K562 (cell line): ENCODE data around the gene LUC7L. TPM values are rescaled to one million over a fixed set of nuclear protein-coding genes. Genes with fewer than 3 reads are reported as not detected.

Experiments used
- BMI1 ChIP-seq: fragments of 150-350 bp; IDR thresholded peaks from 2 replicates; pipeline ENCODE4 v1.6.1; 2014; ENCODE audit warnings: low read length
- CC2D1A ChIP-seq: fragments of 450-650 bp; IDR thresholded peaks from 2 replicates; pipeline ENCODE4 v1.6.1; 2017; ENCODE audit warnings: mild to moderate bottlenecking
- CCNT2 ChIP-seq: IDR thresholded peaks from 2 replicates; pipeline ENCODE4 v1.6.1; 2011; ENCODE audit warnings: borderline replicate concordance, low read depth, mild to moderate bottlenecking, moderate library complexity, mixed read lengths, low read length; ENCODE audit not compliant: insufficient read length; ENCODE audit errors: extremely low read depth
- GTF2F1 ChIP-seq: IDR thresholded peaks from 2 replicates; pipeline ENCODE4 v1.6.1; 2011; ENCODE audit warnings: low read depth, low read length, improper control_type of control experiment
- HMGN3 ChIP-seq: IDR thresholded peaks from 2 replicates; pipeline ENCODE4 v1.6.1; 2011; ENCODE audit warnings: borderline replicate concordance, low read depth, mild to moderate bottlenecking, mixed read lengths, low read length; ENCODE audit not compliant: insufficient read length; ENCODE audit errors: extremely low read depth
- KDM5B ChIP-seq: fragments of 200-600 bp; sonication (generic); IDR thresholded peaks from 2 replicates; pipeline ENCODE4 v1.6.1; 2012; ENCODE audit warnings: low read depth, mild to moderate bottlenecking, moderate library complexity, low read length, control low read depth, inconsistent platforms; ENCODE audit not compliant: insufficient replicate concordance
- NFRKB ChIP-seq: fragments of 450-650 bp; IDR thresholded peaks from 2 replicates; pipeline ENCODE4 v1.6.1; 2016; ENCODE audit warnings: low read depth
- NR4A1 ChIP-seq, 2 experiments: fragments of 250-450 bp in 1 of 2; fragments of 450-650 bp in 1 of 2; sonication (Bioruptor Pico) in 1 of 2; IDR thresholded peaks; 2 replicates each; pipeline versions ENCODE4 v1.4.0 to v1.6.1; 2016 to 2020; ENCODE audit warnings: mild to moderate bottlenecking in 2 of 2, missing compliant biosample characterization in 1 of 2, missing genetic modification characterization in 1 of 2, moderate library complexity in 1 of 2
- PCBP1 ChIP-seq: fragments of 200-400 bp; formaldehyde crosslinking; IDR thresholded peaks from 2 replicates; pipeline ENCODE4 v1.6.1; 2018; ENCODE audit warnings: mild to moderate bottlenecking, low read depth, low read length; ENCODE audit not compliant: poor library complexity, severe bottlenecking
- RBBP5 ChIP-seq: fragments of 200-600 bp; sonication (generic); IDR thresholded peaks from 2 replicates; pipeline ENCODE4 v1.6.1; 2012; ENCODE audit warnings: borderline replicate concordance, mild to moderate bottlenecking, low read length, control low read depth, inconsistent platforms; ENCODE audit not compliant: insufficient read depth, poor library complexity, severe bottlenecking
- TRIM24 ChIP-seq, 2 experiments: fragments of 450-650 bp; IDR thresholded peaks; 2 replicates each; pipeline ENCODE4 v1.6.1; 2016
- TRIM28 ChIP-seq: fragments of 450-650 bp; IDR thresholded peaks from 2 replicates; pipeline ENCODE4 v1.6.1; 2017
- YBX1 ChIP-seq: fragments of 450-650 bp; IDR thresholded peaks from 2 replicates; pipeline ENCODE4 v1.7.1; 2016; ENCODE audit warnings: mild to moderate bottlenecking
- ZC3H4 ChIP-seq: sonication (generic); formaldehyde crosslinking; IDR thresholded peaks from 2 replicates; pipeline ENCODE4 v1.9.0; 2021; ENCODE audit warnings: missing genetic modification reagents, borderline replicate concordance
- ZNF282 ChIP-seq: sonication (generic); formaldehyde crosslinking; IDR thresholded peaks from 2 replicates; pipeline ENCODE4 v1.8.1; 2023; ENCODE audit warnings: missing genetic modification reagents
- ZNF354B ChIP-seq: fragments of 250-450 bp; sonication (Bioruptor Pico); IDR thresholded peaks from 2 replicates; pipeline ENCODE4 v1.4.0; 2020
- ZNF707 ChIP-seq: fragments of 250-450 bp; sonication (Bioruptor Pico); conservative IDR thresholded peaks from 2 replicates; pipeline ENCODE4 v1.8.0; 2022; ENCODE audit warnings: inconsistent platforms, mild to moderate bottlenecking, moderate library complexity
- polyA plus RNA-seq, 8 experiments: library from polyadenylated mRNA; depleted of rRNA in 4 of 8; stranded (reverse) in 5 of 8; unstranded in 3 of 8; fragments of >200 nt; fragmentation: Nextera tagmentation in 2 of 8; fragmentation: Illumina TruSeq in 1 of 8; extraction: Ambion mirVana in 2 of 8; extraction: Trizol in 1 of 8; gene quantifications; 2 replicates each; pipeline versions ENCODE4 v1.2.1 to v1.2.3, GENCODE V29; 2011 to 2014; ENCODE audit warnings: inconsistent platforms in 1 of 8, missing spikeins in 1 of 8
- total RNA-seq, 7 experiments: library from RNA; depleted of rRNA in 6 of 7; stranded (reverse); fragments of >200 nt in 6 of 7; fragmentation: Illumina TruSeq in 2 of 7; extraction: Trizol in 2 of 7; gene quantifications; 2 replicates each; pipeline versions ENCODE4 v1.2.1 to v1.2.3, GENCODE V29; 2011 to 2021; ENCODE audit warnings: low replicate concordance in 1 of 7
- TF ChIP-seq, protein P1 (sequence below): IDR thresholded peaks from 3 replicates; pipeline ENCODE4 v1.6.1; 2011; ENCODE audit warnings: borderline replicate concordance, mild to moderate bottlenecking; ENCODE audit not compliant: insufficient read length, insufficient read depth
- TF ChIP-seq, protein P2 (sequence below): fragments of 450-650 bp; formaldehyde crosslinking; IDR thresholded peaks from 2 replicates; pipeline ENCODE4 v1.4.0; 2022; ENCODE audit warnings: mild to moderate bottlenecking, moderate library complexity
- TF ChIP-seq, protein P3 (sequence below): fragments of 150-350 bp; conservative IDR thresholded peaks from 2 replicates; pipeline ENCODE4 v1.6.1; 2014; ENCODE audit warnings: low read length
- TF ChIP-seq, protein P4 (sequence below): fragments of 450-650 bp; formaldehyde crosslinking; IDR thresholded peaks from 2 replicates; pipeline ENCODE4 v1.4.0; 2022; ENCODE audit warnings: missing genetic modification characterization

Gene LUC7L
- total and polyA plus RNA-seq, 9 of the 15 experiments (the other 6 are each of a cell fraction or from before 2014, with no cell fraction given), result 1.7 to 93.3 (median 59.5) TPM

DNA sequence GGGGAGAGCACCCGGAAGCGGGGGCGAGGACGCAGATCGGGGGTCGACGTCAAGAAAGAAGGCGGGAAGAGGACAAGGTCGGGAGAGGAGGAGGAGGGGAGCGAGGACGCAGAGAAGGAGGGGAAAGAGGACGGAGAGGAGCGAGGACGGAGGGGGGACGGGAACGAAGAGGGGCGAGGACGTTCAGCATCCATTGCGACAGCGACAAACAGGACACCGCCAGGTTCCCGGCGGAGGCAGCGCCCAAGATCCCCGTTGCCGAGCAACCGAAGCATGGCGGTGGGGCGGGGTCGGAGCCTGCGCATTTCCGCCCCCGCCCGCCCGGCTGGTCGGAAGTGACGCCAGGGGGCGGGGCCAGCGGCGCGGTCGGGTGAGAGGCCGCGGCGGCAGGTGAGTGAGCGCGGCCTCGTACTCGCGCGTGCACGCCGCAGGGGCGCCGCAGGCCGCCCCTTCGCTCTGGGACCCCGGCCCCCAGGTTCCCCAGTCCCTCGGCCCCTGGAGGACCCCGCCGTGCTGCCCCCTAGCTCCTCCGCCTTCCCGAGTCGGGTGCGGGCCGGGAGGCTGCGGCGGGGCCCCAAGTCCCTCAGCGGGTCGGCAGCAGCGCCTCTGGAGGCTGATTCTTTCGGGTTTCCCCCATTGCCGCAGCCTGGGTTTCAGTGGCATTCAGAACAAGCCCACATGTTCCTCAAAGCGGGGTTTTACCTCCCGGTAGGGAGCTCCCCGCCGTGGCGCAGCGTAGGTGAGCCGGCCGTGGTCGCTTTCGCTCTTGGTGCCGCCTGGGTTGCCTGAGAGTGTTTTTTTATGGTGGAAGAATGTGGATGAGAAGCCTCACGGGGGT is 5.4 kb upstream of the LUC7L start, which contains the start of gene FAM234A (continued):
- TF ChIP-seq, protein P1, sequence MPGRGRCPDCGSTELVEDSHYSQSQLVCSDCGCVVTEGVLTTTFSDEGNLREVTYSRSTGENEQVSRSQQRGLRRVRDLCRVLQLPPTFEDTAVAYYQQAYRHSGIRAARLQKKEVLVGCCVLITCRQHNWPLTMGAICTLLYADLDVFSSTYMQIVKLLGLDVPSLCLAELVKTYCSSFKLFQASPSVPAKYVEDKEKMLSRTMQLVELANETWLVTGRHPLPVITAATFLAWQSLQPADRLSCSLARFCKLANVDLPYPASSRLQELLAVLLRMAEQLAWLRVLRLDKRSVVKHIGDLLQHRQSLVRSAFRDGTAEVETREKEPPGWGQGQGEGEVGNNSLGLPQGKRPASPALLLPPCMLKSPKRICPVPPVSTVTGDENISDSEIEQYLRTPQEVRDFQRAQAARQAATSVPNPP, result no peak
- TF ChIP-seq, protein P2, sequence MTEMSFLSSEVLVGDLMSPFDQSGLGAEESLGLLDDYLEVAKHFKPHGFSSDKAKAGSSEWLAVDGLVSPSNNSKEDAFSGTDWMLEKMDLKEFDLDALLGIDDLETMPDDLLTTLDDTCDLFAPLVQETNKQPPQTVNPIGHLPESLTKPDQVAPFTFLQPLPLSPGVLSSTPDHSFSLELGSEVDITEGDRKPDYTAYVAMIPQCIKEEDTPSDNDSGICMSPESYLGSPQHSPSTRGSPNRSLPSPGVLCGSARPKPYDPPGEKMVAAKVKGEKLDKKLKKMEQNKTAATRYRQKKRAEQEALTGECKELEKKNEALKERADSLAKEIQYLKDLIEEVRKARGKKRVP, result 0 out of 2 replicates have a peak, but pooled peaks have one; percentile 32
- TF ChIP-seq ZNF354B (CRISPR knock-in tag) (no peak), TRIM28 (peak; percentile 42; the same call in 1 of the 2 replicates), ZNF707 (no peak), RBBP5 (peak; percentile 56), BMI1 (no peak), CCNT2 (peak; percentile 76), PCBP1 (peak; percentile 34), ZNF282 (CRISPR knock-in tag) (no peak), YBX1 (no peak), HMGN3 (peak; percentile 71), GTF2F1 (no peak), ZC3H4 (CRISPR knock-in tag) (peak; percentile 96), KDM5B (peak; percentile 73), TRIM24 (IDR thresholded peaks at IDR 0.05) (peak; percentile 18 to 44; a peak in 2 of 4 replicates), CC2D1A (peak; percentile 64; the same call in 1 of the 2 replicates), NR4A1 (CRISPR knock-in tag; IDR thresholded peaks at IDR 0.05) (no peak), NR4A1 (tag; IDR thresholded peaks at IDR 0.05) (no peak), NFRKB (peak; percentile 75)
- TF ChIP-seq, protein P3, sequence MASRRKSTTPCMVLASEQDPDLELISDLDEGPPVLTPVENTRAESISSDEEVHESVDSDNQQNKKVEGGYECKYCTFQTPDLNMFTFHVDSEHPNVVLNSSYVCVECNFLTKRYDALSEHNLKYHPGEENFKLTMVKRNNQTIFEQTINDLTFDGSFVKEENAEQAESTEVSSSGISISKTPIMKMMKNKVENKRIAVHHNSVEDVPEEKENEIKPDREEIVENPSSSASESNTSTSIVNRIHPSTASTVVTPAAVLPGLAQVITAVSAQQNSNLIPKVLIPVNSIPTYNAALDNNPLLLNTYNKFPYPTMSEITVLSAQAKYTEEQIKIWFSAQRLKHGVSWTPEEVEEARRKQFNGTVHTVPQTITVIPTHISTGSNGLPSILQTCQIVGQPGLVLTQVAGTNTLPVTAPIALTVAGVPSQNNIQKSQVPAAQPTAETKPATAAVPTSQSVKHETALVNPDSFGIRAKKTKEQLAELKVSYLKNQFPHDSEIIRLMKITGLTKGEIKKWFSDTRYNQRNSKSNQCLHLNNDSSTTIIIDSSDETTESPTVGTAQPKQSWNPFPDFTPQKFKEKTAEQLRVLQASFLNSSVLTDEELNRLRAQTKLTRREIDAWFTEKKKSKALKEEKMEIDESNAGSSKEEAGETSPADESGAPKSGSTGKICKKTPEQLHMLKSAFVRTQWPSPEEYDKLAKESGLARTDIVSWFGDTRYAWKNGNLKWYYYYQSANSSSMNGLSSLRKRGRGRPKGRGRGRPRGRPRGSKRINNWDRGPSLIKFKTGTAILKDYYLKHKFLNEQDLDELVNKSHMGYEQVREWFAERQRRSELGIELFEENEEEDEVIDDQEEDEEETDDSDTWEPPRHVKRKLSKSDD, result peak; percentile 73; the same call in 1 of the 2 replicates
- TF ChIP-seq, protein P4, sequence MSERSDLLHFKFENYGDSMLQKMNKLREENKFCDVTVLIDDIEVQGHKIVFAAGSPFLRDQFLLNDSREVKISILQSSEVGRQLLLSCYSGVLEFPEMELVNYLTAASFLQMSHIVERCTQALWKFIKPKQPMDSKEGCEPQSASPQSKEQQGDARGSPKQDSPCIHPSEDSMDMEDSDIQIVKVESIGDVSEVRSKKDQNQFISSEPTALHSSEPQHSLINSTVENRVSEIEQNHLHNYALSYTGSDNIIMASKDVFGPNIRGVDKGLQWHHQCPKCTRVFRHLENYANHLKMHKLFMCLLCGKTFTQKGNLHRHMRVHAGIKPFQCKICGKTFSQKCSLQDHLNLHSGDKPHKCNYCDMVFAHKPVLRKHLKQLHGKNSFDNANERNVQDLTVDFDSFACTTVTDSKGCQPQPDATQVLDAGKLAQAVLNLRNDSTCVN (CRISPR knock-in tag), result 0 out of 2 replicates have a peak, but pooled peaks have one; percentile 74
